GM10266 (cell line): ENCODE data around the gene MAML2.

Experiments used
- DNase-seq: peaks from one replicate; pipeline ENCODE4 v3.0.0; 2012; ENCODE audit errors: extremely low spot score
- TF ChIP-seq, protein P1 (sequence below): IDR thresholded peaks from 2 replicates; pipeline ENCODE4 v1.5.1; 2012; ENCODE audit warnings: mild to moderate bottlenecking, low read depth; ENCODE audit not compliant: control insufficient read depth, insufficient read depth; ENCODE audit errors: missing control alignments

The MAML2 gene

DNA sequence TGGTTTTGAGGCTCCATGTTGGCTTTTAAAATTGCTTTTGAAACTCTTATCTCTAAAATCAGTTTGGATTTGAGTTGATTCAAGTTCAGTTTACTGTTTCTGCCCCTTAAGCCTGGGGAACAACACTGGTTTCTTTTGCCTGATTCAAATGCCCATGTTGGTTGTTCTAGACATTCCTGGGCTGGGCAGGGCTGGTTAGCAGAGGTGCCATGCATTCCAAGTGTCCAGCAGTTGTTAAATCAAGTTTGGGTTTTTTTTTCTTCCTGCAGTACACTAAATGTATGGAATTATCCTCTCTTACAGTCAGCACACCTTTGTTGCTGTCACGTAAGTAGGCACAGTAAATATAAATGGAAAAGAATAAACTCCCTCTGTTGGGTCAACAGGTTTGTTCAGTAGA is 351.9 kb downstream of the MAML2 start:
- TF ChIP-seq, protein P1, sequence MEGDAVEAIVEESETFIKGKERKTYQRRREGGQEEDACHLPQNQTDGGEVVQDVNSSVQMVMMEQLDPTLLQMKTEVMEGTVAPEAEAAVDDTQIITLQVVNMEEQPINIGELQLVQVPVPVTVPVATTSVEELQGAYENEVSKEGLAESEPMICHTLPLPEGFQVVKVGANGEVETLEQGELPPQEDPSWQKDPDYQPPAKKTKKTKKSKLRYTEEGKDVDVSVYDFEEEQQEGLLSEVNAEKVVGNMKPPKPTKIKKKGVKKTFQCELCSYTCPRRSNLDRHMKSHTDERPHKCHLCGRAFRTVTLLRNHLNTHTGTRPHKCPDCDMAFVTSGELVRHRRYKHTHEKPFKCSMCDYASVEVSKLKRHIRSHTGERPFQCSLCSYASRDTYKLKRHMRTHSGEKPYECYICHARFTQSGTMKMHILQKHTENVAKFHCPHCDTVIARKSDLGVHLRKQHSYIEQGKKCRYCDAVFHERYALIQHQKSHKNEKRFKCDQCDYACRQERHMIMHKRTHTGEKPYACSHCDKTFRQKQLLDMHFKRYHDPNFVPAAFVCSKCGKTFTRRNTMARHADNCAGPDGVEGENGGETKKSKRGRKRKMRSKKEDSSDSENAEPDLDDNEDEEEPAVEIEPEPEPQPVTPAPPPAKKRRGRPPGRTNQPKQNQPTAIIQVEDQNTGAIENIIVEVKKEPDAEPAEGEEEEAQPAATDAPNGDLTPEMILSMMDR = no peak
- no peak for DNase-seq

DNA sequence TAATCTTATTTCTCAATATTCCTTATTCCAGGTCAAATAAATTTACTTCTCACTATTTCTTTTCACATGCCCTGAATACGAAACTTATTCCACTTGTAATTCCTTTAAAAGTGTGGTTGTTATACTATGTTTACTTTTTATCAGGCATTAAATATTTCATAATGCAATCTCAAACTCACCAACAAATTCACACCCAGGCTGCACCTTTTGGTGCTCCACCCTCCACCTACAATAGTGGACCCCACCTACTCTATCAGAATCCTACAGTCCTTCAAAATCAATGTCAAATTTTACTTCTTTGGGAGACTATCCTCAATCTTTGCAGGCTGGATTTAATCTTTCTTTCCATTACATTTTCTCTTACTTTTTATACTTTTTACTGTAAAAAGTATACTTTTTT is 353.2 kb downstream of the MAML2 start:
- no peak for DNase-seq
- TF ChIP-seq, protein P1 = no peak

DNA sequence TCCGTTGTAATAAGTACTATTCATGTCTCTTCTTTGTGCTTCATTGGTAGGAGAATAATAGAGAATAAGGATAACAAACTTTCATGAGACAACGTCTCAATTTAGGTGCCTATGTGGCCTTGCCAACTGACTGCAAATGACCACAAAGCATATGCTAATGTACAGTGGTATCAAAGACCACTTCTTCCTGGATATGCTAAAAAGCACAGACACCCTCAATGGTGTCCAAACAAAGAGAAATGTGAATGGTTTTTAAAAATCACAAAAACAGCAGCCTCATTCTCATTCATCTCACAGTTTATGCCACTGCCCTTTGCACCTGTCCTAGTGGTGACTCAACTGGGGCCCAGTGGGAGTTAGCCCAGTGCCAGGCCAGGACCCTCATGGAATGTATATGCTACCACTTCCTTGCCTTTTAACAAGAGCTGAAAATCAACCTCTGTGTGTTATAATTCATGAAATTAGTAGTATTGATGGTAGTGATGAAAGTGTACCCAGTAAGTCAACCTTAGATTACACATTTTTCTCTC is 353.9 kb downstream of the MAML2 start:
- TF ChIP-seq, protein P1 = no peak
- DNase-seq = no peak

DNA sequence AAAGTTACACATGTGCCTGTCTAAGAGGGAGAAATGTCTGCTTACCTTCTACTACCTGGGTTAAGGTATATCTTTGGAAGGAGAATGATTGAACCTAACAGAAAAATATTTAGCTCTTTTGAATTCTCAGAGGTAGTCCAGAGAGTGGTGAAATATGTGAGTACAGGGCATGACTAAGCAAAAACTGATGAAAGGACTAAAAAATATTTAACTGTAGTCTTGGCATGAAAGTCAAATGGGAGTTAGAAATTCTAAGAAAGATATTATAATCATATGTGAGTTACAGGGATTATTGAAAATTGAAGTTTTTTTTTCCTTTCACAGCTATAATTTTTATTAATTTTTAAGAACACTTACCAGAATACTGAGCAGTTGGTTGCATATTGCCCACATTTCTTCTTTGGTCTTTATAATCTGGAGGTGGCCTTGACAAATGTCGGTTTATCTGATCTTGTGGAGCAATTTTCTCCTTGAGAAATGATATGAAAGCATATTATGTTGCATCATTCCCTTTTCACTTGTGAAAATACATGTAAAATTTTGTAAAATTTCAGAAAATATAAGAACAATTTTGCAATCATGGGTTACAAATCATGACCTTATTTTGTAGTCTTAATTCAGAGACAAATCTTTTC is 357.7 kb downstream of the MAML2 start:
- TF ChIP-seq, protein P1 = no peak
- DNase-seq = no peak

DNA sequence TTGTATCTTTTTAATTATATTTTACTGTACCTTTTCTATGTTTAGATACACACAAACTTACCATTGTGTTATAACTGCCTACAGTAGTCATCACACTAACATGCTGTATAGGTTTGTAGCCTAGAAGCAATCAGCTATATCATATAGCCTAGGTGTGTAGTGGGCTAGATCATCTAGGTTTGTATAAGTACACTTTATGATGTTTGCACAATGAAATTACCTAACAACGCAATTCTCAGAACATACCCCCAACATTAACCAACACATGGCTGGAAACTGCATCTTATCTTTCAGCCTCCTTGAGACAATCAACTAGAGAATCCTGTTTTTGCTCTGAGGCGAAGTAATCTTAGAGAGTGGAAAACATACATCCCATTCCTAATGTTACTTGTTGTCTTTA is 358.9 kb downstream of the MAML2 start:
- DNase-seq = no peak
- TF ChIP-seq, protein P1 = no peak

DNA sequence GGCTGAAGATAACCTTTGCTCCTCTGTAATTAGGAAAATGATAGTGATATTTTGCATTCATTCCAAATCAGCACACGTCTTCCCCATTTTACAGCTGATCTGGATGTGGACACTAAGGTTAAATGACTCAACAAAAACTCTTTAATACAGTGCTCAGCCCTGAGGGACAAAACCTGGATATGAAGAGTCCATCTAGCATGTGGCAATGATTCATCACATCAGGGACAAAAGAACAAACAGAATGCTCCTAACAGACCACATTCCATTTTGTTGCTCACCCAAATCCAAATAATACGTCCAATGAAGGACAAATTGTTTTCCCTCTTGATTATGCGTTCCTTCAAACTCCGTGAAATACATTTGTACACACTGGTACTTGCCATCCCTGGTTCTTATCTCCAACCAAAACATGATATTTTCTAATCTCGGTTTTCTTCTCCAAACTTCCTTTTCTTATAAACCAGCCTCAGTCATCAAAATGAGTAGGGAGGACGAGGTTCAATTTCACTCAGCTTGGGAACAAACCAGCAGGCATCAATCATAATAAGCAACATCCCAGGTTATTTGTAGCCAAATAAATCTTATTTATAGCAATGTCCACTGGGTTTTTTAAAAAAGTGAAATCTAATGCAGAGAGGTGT is 365.3 kb downstream of the MAML2 start:
- TF ChIP-seq, protein P1 = no peak
- DNase-seq = no peak

DNA sequence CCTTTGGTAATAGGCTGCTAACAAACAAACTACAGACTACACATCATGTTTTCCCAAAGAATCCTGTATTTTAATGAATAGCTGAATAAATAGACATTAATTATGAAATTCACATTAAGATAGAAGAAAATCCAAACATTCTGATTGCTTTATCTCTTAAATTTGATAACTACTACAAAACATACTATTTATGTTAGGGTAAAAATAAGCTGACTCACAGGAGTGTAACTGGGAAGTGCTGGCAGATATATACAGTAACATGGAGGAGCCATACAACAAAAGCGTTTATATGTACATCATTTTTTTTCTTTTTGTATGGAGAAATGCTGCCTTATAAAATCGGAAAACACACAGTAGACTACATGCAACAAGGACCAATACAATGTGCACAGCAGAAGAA is 366.4 kb downstream of the MAML2 start:
- TF ChIP-seq, protein P1 = no peak
- DNase-seq = no peak
